ENCODE results near the gene OR6C3.

GRCh38 chr12:55289999-55290398 is 40.5 kb upstream of the OR6C3 start:
- TF ChIP-seq CTCF (IDR thresholded peaks at IDR 0.05) (no peak), POLR2A (IDR thresholded peaks at IDR 0.05) (no peak)

All from testis (tissue), 2 donors.